Right atrium auricular region (tissue), 2 donors: Measurements from ENCODE around the gene NOC4L. TPM values are rescaled to one million over a fixed set of nuclear protein-coding genes. Genes with fewer than 3 reads are reported as not detected.

Source experiments
- DNase-seq: peaks from one replicate; pipeline ENCODE4 v3.0.0-alpha.2; 2019; ENCODE audit warnings: low spot score
- H3K27ac ChIP-seq, 2 donors: fragments of 200-600 bp; sonication (generic); 1 replicate in 1 of 2; 2 replicates in 1 of 2; pipeline ENCODE4 v1.5.1; 2016 to 2019
- H3K27me3 ChIP-seq, 2 donors: fragments of 200-600 bp; sonication (generic); one replicate each; pipeline versions ENCODE4 v1.5.1 to v1.6.0; 2017 to 2019
- H3K36me3 ChIP-seq: fragments of 200-600 bp; sonication (generic); one replicate; pipeline ENCODE4 v1.5.1; 2016
- H3K4me1 ChIP-seq, 2 donors: fragments of 200-600 bp; sonication (generic); one replicate each; pipeline versions ENCODE4 v1.5.1 to v1.6.0; 2017 to 2019
- H3K4me3 ChIP-seq, 2 donors: fragments of 200-600 bp; sonication (generic); 1 replicate in 1 of 2; 2 replicates in 1 of 2; pipeline ENCODE4 v1.5.1; 2017 to 2019; ENCODE audit warnings: mild to moderate bottlenecking in 1 of 2, moderate library complexity in 1 of 2
- H3K9me3 ChIP-seq, 2 donors: fragments of 200-600 bp; sonication (generic); one replicate each; pipeline ENCODE4 v1.5.1; 2019
- total RNA-seq, 2 donors: library from RNA; depleted of rRNA; stranded (reverse); fragments of >200 nt; gene quantifications; one replicate each; pipeline ENCODE4 v1.1.0, GENCODE V29; 2016
- TF ChIP-seq, protein P1 (sequence below), 2 donors: fragments of 200-600 bp; sonication (generic); IDR thresholded peaks; one replicate each; pipeline ENCODE4 v1.5.1; 2019; ENCODE audit warnings: antibody characterized with exemption in 2 of 2

The NOC4L gene
- total RNA-seq, 2 donors from 2014 or later = 6.9 to 9.9 TPM

DNA sequence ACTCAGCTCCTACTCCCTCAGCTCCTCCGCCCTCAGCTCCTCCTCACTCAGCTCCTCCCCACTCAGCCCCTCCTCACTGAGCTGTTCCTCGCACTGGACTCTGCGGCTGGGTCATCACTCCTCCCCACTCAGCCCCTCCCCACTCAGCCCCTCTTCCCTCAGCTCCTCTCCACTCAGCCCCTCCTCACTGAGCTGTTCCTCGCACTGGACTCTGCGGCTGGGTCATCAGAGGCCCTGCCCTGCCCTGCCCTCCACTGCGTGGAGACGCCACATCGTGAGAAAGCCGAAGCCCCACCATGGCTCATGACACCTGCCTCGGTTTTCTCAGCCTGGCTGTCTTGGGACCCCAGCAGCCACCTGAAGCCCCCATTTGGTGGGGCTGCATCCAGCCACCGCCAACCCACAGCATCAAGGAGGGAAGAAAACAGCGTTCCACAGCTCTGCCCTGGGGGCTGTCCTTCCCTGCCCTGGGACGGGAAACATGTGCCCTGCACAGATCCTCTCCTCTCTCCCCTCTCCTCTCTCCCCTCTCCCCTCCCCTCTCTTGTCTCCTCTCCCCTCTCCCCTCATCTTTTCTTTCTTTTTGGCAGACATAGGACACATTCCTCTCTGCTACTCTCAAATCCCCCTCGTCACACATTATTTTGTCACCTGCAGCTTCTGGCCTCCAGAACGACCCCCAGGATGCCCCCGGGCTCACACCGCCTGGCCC lies 17.7 kb downstream of the NOC4L start:
- H3K4me3 ChIP-seq = no peak overlapping the region
- H3K27ac ChIP-seq = no peak overlapping the region
- DNase-seq = no peak
- H3K4me1 ChIP-seq = no peaks in the 10 kb centered on the region
- TF ChIP-seq, protein P1, sequence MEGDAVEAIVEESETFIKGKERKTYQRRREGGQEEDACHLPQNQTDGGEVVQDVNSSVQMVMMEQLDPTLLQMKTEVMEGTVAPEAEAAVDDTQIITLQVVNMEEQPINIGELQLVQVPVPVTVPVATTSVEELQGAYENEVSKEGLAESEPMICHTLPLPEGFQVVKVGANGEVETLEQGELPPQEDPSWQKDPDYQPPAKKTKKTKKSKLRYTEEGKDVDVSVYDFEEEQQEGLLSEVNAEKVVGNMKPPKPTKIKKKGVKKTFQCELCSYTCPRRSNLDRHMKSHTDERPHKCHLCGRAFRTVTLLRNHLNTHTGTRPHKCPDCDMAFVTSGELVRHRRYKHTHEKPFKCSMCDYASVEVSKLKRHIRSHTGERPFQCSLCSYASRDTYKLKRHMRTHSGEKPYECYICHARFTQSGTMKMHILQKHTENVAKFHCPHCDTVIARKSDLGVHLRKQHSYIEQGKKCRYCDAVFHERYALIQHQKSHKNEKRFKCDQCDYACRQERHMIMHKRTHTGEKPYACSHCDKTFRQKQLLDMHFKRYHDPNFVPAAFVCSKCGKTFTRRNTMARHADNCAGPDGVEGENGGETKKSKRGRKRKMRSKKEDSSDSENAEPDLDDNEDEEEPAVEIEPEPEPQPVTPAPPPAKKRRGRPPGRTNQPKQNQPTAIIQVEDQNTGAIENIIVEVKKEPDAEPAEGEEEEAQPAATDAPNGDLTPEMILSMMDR (IDR thresholded peaks at IDR 0.05) = no peak
- no peaks in the 10 kb centered on the region for H3K27me3 ChIP-seq
- H3K9me3 ChIP-seq = no peaks in the 10 kb centered on the region
- H3K36me3 ChIP-seq = peaks cover 8% of the 10 kb centered on the region

DNA sequence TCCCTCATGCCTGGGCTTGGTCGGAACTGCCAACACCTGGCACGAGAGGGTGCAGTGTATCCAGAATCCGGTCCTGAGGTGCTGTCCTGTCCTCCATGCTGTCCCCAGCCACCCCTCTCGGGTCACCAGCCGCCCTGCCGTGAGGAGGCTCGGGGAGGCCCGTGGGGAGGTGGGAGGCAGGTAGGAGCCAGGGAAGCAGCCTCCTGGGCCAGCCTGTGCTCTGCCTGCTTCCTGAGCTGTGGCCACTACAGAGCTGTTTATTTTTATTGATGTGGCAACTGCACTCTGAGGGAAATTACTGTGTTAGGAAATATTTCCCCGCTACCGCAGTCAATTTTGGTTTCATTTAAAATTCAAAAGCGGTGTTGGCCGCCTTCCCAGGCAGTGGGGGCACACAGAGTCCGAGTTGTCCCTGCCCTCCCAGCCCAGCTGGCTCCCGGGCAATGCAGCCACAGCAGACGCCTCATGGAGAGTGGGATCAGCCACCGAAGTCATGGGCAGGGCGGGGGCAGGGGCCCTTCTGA lies 18.3 kb downstream of the NOC4L start:
- H3K4me3 ChIP-seq = no peak overlapping the region
- DNase-seq = no peak
- no peak overlapping the region for H3K27ac ChIP-seq
- H3K9me3 ChIP-seq = no peaks in the 10 kb centered on the region
- no peaks in the 10 kb centered on the region for H3K4me1 ChIP-seq
- no peaks in the 10 kb centered on the region for H3K27me3 ChIP-seq
- peaks cover 7% of the 10 kb centered on the region for H3K36me3 ChIP-seq
- TF ChIP-seq, protein P1 (IDR thresholded peaks at IDR 0.05) = no peak

DNA sequence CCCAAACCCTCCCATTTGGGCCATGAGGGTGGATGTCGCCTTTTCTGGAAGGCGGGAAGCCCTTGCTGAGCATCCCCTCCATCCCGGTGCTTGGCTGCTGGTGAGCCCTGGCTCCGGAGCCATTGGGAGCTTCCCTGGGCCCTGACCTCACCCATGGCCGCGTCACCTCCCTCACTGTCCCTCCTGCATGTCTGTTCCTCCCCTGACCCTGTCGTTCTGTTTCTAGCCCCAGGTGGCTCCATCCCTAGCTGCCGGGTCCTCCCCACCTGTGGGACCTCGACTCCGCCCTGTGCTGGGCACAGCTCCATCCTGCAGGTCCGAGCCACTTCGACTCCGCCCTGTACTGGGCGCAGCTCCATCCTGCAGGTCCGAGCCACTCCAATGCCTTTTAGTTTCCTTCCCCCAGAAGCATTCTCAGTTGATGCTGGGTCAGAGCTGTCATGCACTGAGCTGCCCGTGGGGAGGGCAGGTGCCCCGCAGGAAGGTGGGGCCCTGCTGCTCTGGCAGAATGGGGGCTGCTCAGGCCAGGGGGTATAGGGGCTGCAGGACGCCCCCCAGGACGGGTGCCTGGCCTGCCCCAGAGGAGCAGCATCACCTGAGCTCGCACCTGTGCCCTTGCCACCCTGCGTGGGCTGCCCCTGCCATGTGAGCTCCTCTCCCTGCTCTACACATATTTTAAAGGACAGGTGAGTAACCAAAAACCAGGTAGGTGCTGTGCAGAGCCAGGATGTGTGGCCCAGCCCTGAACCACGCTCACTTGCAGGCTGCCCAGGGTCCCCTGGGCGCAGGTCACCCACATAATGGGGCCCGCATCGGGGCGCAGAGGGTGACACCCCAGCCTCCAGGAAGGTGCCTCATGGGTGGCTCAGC lies 19.0 kb downstream of the NOC4L start:
- Histone ChIP-seq H3K9me3 (no peaks in the 10 kb centered on the region), H3K27ac (no peak overlapping the region), H3K4me3 (no peak overlapping the region), H3K4me1 (no peaks in the 10 kb centered on the region), H3K36me3 (peaks cover under 1% of the 10 kb centered on the region), H3K27me3 (no peaks in the 10 kb centered on the region)
- TF ChIP-seq, protein P1 (IDR thresholded peaks at IDR 0.05) = no peak
- DNase-seq = no peak

DNA sequence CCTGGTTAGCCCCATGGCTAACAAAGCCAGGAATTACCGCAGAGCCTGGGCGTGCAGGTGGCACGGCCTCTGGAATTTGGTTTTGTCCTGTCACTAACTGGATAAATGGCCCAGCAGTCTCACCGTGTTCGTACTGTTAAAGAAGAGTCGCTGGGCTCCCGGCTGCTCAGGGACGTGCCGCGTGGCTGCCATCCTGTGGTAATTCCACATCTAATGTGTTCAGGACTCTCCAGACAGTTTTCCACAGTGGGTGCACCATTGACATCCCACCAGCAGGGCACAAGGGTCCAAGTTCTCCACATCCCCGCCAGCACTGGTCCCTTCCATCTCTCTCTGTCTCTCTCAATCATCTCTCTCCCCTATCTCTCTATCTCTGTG lies 19.6 kb downstream of the NOC4L start:
- H3K27ac ChIP-seq = no peak overlapping the region

DNA sequence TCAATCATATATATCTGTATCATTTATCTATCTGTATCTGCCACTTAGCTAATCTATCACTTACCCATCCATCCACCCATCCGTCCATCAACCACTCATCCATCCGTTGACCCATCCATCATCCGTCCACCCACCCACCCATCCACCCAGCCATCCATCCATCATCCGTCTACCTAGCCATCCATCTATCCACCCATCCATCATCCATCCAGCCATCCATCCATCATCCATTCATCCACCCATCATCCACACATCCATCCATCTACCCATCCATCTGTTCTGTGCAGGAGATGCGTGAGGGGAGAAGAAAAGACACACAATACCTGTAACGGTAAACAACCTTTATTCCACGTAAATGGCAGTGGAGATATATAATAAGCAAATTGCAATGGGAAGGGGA lies 20.2 kb downstream of the NOC4L start:
- Histone ChIP-seq H3K36me3 (no peaks in the 10 kb centered on the region), H3K27ac (no peak overlapping the region), H3K27me3 (no peaks in the 10 kb centered on the region), H3K4me1 (no peaks in the 10 kb centered on the region), H3K9me3 (no peaks in the 10 kb centered on the region), H3K4me3 (no peak overlapping the region)
- no peak for DNase-seq
- TF ChIP-seq, protein P1 (IDR thresholded peaks at IDR 0.05) = no peak

More for the DNA sequence above, 19.6 kb downstream of the NOC4L start:
- H3K27me3 ChIP-seq = no peaks in the 10 kb centered on the region
- no peak overlapping the region for H3K4me3 ChIP-seq
- no peaks in the 10 kb centered on the region for H3K9me3 ChIP-seq
- DNase-seq = no peak
- H3K36me3 ChIP-seq = no peaks in the 10 kb centered on the region
- TF ChIP-seq, protein P1 (IDR thresholded peaks at IDR 0.05) = no peak
- H3K4me1 ChIP-seq = no peaks in the 10 kb centered on the region
